Activated T-cell treated with anti-CD3 and anti-CD28 coated beads, Interleukin-2, amount 50 U/mL, for 48 hours (primary cell): ENCODE results near the gene WIPF2.

Experiments
- DNase-seq, 2 experiments: peaks; one replicate each; pipeline ENCODE4 v3.0.0-alpha.2; 2020

The WIPF2 gene

DNA sequence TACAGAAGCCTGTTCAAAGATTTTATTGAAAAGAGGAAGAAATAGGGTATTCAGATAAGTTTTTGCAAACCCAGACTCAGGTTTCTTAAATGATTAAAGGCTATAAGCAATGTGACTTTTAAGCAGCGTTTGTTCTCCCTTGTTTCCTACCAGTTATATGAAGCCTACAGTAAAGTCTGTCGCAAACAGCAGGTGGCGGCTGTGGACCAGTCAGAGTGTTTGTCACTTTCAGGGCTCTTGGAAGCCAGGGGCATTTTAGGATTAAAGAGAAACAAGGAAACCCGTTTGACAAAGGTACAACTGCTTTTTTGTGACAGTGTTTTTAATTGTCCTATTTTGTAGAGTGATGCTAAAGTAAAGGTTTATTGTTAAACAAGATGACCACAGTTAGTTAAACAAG is 82.2 kb downstream of the WIPF2 start:
- DNase-seq = peak in 1 of 2 experiments; percentile 18

- DNase-seq = peak; percentile 35 to 44
Measured at GRCh38 chr17:40303009-40303657, 84.0 kb downstream of the WIPF2 start.

DNA sequence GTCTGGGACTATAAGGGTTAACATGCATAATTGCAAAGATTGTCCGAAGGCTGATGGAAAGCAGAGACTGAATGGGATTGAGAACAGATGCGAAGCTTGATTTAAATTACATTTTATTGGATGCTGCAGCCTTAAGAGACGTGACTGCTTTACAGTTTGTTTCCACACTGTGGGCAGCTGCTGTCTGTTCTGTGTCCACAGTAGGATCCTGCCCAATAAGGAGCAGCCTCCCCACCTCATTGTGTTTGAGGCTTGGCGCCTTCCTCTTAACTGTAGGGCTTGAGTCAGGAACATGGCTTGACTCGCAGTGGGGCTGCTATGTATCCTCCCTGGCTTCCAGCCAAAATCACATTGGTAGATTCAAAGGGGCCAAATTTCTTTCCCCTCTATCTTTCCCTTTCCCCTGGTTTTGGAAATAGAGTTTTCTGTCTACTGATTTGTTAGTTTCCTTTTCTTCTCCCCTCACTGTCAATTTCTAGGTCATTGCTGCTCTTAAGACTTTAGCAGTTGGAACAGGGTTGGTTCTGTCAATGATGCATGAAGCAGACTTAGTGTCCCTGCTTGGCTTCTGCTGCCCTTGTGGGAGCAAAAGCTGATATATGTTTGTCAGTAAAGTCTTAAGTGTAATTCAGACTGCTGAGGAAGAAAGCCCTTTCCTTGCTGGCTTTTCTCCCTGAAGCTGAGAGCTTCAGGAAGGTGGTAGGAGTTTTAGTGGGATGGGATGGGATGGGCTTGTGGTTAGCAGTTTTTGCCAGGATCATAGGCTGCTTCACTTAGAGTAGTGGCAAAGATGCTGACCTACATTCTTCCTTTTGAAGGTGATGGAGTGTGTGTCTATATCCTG is 84.8 kb downstream of the WIPF2 start:
- DNase-seq = peak; percentile 18 to 23

DNA sequence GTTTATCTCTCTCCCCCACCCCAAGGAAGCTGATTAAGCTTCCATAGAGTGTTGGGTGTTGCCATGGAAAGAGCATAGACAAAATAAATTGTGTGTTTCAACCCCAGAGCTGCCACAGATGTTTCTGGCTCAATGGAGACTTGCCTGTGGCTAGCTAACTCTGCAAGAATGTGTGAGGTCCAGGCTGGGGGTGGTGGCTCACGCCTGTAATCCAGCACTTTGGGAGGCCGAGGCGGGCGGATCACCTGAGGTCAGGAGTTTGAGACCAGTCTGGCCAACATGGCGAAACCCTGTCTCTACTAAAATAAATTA is 85.4 kb downstream of the WIPF2 start:
- DNase-seq = peak in 1 of 2 experiments; percentile 17

- DNase-seq = peak; percentile 21 to 23
Measured at GRCh38 chr17:40304866-40305265, 85.8 kb downstream of the WIPF2 start.

DNA sequence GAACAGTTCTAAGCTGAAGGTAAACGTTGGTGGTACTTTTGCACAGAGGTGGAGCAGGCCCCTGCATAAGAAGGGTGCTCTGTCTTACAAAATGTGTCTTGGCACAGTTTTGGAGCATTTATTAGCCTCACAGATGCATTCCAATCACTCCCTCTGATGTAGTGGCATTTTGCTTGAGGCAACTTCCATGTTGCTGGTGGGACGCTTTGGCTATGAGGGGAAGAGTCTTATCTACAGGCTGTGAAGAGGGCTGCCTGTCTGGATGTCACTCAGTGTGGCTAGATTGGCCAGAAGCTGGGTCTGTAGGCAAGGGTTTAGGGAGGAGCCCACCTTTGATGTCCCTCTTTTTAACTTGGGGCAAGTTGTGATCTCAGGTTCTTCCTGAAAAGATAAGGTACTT is 87.3 kb downstream of the WIPF2 start:
- DNase-seq = peak in 1 of 2 experiments; percentile 22

DNA sequence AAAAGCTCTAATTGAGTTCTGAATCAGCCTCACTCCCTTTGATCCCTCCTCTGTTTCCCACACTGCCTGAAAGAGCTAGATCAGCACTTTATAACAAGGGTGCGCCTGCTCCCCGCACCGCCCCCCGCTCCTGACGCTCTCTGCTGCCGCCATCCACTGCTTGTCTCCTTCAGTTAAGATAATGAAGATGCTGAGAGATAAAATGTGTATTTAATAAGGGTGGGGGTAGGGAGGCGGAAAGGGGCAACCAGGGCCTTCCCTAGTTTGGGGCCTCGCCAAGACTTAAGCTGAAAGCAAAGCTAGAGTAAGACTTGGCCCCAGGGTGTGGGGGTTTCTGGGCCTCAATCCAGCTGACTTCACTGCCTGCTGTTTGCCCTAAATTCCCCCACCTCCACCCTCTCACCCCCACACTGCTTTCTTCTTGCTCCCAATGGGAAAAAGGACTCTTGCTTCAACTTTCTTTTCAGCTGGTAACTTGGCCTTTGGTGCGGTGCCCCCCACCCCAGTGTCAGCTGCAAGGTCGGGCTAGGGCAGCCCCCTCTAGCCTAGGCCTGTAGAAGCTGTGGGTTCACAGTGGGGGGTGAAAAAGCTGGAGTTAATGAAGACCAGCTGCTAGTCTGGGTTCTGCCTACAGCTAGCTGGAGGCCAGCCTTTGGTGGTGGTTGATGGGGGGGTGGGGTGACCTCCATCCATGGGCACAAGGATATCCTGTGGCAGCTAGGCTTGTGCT is 88.1 kb downstream of the WIPF2 start:
- peak; percentile 40 to 42 for DNase-seq

DNA sequence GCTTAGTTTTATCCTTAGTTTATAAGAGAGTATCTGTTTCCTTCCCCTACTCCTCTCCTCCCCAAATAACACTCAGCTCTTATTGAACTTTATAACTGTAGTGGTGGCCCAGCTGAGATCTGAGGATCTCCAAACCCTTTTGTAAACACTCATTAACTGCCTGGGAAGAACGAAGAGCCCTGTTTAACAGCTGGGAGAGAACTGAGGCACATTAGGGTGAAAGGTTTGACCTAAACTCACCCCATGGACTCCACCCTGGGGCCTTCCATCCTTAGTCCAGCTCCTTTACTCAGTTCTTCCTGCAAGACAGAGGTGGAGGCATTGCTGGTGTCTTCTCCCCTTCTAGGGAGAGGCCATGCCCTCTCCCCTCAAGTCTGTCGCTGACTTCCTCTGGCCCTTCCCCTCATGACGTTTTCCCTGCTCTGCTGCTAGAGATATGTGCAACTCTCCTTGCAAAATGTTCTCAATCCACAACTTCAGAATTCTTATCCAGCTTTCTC is 88.7 kb downstream of the WIPF2 start:
- peak; percentile 25 to 27 for DNase-seq

- peak in 1 of 2 experiments; percentile 55 for DNase-seq
Measured at GRCh38 chr17:40309031-40309948, 90.2 kb downstream of the WIPF2 start, which contains the start of gene RARA. RARA (plus strand) TSS chr17:40309180; CDS start chr17:40331219, 22,039 bp downstream.

- peak in 1 of 2 experiments; percentile 23 for DNase-seq
Measured at GRCh38 chr17:40309949-40310510, 90.9 kb downstream of the WIPF2 start.

GRCh38 chr17:40310882-40311391 is 91.8 kb downstream of the WIPF2 start:
- DNase-seq = peak in 1 of 2 experiments; percentile 20

DNA sequence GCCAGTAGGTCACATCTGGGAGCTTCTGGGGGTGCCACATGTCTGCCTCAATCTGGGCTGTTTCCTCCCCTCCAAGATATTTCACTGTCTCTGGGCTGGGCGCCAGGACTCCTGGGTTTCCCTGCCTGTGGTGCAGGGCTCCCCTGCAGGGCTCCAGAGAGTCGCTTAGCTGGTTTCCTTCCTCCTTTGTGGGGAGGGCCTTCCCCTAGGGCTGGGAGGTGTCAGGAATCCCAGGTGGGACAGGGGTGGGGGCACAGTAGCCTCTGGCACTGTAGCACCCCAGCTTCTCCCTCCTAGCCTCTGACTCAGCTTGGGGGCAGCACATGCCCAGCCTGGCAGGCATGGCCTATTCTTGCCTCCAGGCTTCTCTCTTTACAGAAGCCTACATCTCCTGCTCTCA is 92.5 kb downstream of the WIPF2 start:
- no peak for DNase-seq

DNA sequence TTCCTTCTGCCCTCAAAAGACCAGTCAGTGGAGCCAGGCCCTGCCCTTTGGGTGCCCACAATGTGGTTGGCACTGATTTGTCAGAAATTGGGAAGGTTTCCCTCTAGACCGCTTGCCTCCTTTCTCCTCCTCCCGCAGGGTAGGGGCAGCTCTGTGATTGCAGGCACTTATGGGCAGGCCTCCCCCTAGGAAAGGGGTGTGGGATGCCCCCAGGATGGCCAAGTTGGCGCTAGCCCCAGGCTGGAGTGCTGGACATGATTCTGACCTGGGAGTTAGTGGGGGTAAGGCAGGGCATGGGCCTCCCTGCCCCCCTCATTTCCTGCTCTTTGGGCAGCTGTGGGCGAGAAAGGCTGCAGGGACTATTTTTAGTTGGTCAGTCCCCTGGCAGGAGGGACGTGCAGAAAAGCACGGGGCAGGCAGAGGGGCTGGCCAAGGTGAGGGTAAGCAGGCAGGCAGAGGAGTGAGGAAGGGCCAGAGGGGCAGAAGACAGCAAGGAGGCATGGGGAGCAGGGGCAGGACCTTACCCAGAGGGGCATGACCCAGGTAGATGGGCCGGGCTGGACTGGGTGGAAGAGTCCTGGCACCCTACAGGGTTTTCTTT is 93.1 kb downstream of the WIPF2 start:
- DNase-seq = no peak

- DNase-seq = no peak
Measured at GRCh38 chr17:40312893-40313667, 94.0 kb downstream of the WIPF2 start.

DNA sequence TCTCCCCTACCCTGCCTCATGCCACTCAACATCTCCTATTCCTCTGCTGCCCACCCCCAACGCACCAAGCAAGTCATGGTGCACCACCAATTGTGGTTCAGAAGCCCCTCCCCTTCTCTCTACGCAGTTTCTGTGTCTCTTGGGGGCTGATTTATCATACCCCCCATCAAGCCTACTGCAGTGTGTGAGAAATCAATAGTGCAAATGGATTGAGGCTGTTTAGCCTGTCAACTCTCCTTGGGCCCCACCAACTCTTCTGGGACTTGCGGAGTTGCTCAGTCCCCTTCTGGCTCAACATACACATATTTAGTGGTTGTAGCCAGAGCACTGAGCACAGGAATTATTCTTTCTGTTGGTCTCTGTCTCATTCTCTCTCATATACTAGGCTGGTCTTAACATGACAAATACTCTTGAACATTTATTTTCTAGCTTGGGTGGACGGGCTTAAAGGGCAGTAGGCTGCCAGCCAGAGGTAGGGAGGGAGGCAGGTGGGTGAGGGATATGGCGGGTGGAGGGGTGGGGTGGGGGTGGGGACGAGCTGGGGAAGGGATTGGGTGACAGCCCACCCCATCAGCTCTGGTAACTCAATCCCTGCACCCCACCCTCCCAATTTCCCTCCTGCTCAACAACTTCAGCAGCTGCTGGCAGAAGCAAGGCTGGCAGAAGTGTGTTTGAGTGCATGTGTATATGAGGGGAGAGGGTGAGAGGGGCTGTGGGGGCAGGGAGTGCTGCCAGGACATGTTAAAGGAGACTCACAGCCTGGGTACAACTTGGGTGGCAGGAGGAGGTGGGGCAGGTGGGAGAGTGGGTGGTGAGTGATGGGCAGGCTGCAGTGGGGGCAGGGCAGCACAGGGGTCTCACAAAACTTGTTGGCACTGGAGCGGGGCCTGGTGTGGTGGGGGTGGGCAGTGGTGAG is 94.8 kb downstream of the WIPF2 start:
- DNase-seq = no peak

GRCh38 chr17:40314584-40314956 is 95.5 kb downstream of the WIPF2 start:
- DNase-seq = peak; percentile 85 to 89

DNA sequence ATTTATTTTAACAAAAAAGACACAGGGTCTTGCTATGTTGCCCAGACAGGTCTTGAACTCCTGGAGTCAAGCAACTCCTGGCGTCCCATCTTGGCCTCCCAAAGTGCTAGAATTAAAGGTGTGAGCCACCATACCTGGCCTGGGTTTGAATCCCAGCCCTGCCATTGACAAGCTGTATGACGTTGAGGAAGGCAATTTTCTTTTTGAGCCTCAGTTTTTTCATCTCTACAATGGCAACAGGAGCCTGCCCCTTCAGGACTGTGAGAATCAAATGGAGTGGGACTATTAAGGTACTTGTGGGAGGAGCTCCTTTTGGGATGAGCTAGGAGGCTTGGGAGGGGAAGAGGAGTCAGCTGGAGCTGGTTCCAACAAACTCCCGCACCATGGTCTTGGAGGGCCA is 96.1 kb downstream of the WIPF2 start:
- DNase-seq = no peak

- peak in 1 of 2 experiments; percentile 40 for DNase-seq
Measured at GRCh38 chr17:40315678-40316570, 96.8 kb downstream of the WIPF2 start.
